AG09319 (cell line): ENCODE data around the gene PTPN7.
"Not testable (repeated sequence)": the region's sequence is repeated elsewhere in the genome, so short reads cannot be mapped to it uniquely, and the experiment has no call there.

Source experiments
- DNase-seq: peaks from one replicate; pipeline ENCODE4 v3.0.0-alpha.2; 2010; ENCODE audit warnings: low read depth; ENCODE audit errors: extremely low read depth
- TF ChIP-seq, protein P1 (sequence below): IDR thresholded peaks from 2 replicates; pipeline ENCODE4 v1.5.1; 2011; ENCODE audit warnings: low read depth, mild to moderate bottlenecking, inconsistent platforms, low read length, moderate library complexity

PTPN7 gene

DNA sequence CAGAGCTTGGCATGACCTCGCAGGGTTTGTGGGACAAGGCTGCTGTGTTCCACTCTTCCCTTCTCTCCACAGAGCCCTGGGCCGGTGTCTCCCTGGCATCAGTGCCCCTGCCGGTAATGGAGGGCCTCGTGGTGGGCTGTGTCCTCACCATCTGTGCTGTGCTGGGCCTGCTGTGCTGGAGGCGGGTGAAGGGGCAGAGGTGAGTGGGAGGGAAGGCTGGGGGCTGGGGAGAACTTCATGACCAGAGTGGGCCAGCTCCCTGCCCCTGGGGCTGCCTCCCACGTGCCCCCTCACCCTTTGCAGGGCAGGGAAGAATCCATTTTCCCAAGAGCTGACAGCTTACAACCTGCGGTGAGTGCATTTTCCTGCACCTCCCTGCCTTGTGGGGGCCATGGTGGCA is 21.2 kb upstream of the PTPN7 start:
- DNase-seq: no peak
- TF ChIP-seq, protein P1, sequence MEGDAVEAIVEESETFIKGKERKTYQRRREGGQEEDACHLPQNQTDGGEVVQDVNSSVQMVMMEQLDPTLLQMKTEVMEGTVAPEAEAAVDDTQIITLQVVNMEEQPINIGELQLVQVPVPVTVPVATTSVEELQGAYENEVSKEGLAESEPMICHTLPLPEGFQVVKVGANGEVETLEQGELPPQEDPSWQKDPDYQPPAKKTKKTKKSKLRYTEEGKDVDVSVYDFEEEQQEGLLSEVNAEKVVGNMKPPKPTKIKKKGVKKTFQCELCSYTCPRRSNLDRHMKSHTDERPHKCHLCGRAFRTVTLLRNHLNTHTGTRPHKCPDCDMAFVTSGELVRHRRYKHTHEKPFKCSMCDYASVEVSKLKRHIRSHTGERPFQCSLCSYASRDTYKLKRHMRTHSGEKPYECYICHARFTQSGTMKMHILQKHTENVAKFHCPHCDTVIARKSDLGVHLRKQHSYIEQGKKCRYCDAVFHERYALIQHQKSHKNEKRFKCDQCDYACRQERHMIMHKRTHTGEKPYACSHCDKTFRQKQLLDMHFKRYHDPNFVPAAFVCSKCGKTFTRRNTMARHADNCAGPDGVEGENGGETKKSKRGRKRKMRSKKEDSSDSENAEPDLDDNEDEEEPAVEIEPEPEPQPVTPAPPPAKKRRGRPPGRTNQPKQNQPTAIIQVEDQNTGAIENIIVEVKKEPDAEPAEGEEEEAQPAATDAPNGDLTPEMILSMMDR: no peak

DNA sequence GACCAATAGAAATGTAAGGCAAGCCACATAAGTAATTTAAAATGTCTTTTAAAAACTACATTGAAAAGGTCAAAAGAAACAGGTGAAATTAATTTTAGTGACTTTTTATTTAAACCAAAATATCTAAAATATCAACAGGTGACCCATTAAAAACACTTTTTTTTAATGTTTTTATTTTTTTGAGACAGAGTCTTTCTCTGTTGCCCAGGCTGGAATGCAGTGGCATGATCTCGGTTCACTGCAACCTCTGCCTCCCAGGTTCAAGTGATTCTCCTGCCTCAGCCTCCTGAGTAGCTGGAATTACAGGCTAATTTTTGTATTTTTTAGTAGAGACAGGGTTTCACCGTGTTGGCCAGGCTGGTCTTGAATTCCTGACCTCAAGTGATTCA is 20.3 kb upstream of the PTPN7 start:
- DNase-seq: not testable (repeated sequence)

DNA sequence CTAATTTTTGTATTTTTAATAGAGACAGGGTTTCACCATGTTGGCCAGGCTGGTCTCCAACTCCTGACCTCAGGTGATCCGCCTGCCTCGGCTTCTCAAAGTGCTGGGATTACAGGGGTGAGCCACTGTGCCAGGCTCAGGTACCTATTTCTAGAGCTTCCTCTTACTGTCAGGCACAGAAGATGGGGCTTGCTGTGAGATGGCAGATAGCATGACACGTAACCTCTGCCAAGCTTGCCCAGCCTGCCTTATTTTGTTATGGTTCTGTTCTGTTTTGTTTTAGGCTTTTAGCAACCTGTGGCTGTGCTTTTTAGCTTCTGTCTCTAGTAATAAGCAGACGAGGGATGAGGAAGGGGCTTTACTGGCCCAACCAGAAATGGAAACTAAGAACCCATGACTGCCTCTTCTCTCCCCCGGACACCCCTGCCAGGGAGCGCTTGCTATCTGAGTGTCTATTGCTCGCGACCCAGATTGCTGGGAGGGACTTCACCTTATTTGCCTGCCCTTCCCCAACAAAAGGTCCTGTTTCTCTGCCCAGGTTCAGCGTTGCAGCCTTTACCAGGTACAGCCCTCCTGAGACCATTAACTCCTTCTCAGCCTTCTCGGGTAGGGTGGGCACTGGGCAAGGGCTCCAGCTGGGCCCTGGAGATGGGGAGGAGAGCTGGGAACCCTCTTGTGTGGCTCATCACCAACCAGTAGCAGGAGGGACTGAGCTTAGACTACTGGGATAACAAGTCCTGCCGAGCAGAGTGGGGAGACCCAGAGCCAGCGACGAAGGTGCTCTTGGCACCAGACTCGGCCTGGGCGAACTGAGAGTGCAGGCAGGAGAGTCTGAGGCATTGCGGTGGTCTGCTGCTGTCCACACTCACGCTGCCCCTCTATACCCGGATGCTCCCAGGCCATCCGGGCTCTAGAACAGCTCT is 19.7 kb upstream of the PTPN7 start:
- TF ChIP-seq, protein P1: no peak
- no peak for DNase-seq

DNA sequence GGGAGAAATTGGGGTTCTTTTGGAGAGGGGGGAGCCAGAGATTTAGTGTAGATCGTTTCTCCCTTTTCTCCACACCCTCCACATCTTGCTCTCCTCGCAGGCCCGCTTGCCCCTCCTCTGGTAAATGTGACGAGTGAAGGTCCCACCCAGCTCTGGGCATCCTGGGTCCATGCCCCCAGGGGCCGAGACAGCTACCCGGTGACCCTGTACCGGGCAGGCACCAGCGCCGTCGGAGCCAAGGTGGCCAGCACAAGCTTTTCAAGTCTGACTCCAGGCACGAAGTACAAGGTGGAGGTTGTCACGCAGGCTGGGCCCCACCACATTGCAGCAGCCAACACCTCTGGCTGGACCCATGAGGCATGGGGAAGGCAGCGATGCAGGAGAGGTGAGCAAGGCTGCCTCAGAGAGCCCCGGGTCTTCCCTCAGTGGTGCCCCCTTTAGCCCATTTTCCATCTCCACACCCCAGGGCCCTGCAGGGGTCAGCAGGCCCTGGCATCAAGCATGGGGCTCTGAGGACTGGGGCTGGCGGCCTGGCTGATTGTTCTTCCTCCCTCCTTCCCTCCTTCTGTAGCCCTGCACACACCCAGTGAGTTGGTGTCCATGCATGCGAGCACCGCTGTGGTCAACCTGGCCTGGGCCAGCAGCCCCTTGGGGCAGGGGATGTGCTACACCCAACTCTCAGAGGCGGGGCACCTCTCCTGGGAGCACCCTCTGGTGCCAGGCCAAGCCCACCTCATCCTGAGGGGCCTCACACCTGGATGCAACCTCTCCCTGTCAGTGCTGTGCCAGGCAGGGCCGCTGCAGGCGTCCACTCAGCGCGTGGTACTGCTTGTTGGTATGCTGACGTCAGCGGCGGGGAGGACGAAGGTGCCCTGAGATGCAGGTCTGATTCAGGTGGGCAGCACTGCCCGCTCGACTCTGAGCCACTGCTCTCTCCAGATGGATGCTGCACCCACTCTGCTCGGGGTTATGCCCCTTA is 16.8 kb upstream of the PTPN7 start:
- no peak for DNase-seq
- TF ChIP-seq, protein P1: no peak

DNA sequence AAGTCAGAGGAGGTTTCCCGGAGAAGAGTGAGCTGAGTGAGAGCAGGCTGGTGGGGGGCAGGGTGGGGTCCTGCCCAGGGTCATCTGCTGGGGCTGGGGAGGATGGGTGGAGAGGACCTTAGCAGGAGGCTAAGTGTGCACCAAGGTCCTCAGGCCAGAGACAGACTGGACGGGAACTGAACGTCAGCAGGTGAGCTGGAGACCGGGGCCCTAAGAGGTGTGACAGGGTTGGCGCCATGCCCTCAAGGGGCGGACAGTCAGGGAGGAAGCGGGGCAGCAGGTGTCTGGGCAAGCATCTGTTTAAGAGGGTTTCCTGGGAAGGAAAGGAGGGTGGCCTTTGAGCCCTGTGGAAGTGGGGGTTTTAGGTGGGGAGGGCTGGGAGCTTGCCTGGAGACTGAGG is 13.6 kb upstream of the PTPN7 start:
- no peak for DNase-seq
- TF ChIP-seq, protein P1: no peak

DNA sequence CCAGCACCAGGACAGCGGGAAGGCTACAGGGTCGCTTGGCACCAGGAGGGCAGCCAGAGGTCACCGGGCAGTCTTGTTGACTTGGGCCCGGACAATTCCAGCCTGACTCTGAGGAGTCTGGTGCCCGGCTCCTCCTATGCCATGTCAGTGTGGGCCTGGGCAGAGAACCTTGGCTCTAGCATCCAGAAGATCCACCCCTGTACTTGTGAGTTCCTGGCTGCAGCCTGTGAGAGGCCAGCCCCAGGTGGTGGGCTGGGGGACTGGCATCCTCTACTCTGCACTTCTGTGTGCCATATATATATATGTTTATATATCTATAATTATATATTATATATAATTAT is 11.6 kb upstream of the PTPN7 start:
- DNase-seq: no peak
- TF ChIP-seq, protein P1: no peak

DNA sequence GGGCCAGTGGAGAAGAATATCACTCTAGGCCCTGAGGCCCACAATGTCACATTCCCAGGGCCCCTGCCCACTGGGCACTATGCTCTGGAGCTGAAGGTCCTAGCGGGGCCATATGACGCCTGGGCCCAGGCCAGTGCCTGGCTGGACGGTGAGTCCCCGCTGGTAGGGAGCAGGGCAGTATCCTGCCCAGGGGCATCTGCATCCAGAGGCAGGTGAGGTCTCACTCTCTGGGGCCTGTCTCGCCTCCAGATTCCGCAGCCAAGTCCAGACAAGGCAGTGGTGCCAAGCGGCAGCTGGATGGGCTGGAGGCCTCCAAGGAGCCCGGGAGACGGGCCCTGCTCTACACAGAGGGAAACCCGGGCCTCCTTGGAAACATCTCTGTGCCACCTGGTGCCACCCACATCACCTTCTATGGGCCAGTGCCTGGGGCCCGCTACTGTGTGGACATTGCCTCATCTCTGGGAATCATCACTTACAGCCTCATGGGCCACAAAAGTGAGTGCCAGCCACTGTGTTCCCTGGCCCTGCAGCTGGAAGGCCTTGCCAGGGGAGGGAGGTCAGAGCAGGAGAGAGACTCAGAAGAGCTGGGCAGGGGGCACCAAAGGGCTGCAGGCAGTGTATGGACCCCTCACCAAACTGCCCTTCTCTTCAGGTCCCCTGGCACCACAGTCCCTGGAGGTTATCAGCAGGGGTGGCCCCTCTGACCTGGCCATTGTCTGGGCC is 11.1 kb upstream of the PTPN7 start:
- TF ChIP-seq, protein P1: no peak
- no peak for DNase-seq
